Smooth muscle cell (in vitro differentiated cells): ENCODE data around the gene ITGAD. TPM values are rescaled to one million over a fixed set of nuclear protein-coding genes. Genes with fewer than 3 reads are reported as not detected.

ENCODE experiments used
- DNase-seq: peaks from one replicate; lab custom pipeline; 2025; ENCODE audit not compliant: unreplicated experiment; lab: John Stamatoyannopoulos, UW
- H2AFZ ChIP-seq: fragments of 200-600 bp; sonication (generic); 2 replicates; pipeline ENCODE4 v1.6.0; 2016; ENCODE audit warnings: antibody characterized with exemption, low read depth, mild to moderate bottlenecking
- H3F3A ChIP-seq: fragments of 200-600 bp; sonication (generic); 2 replicates; pipeline ENCODE4 v1.6.0; 2017; ENCODE audit warnings: antibody characterized with exemption, low read depth
- H3K27ac ChIP-seq: fragments of 200-600 bp; sonication (generic); 2 replicates; pipeline ENCODE4 v1.5.1; 2016; ENCODE audit warnings: low read depth, mild to moderate bottlenecking
- H3K27me3 ChIP-seq: fragments of 200-600 bp; sonication (generic); 2 replicates; pipeline ENCODE4 v1.6.1; 2016; ENCODE audit warnings: low read depth, mild to moderate bottlenecking
- H3K36me3 ChIP-seq: fragments of 200-600 bp; sonication (generic); 2 replicates; pipeline ENCODE4 v1.5.1; 2016; ENCODE audit warnings: low read depth
- H3K4me1 ChIP-seq: fragments of 200-600 bp; sonication (generic); 2 replicates; pipeline ENCODE4 v1.5.1; 2016; ENCODE audit warnings: low read depth
- H3K4me2 ChIP-seq: fragments of 200-600 bp; sonication (generic); 2 replicates; pipeline ENCODE4 v1.6.0; 2016; ENCODE audit warnings: mild to moderate bottlenecking
- H3K4me3 ChIP-seq: fragments of 200-600 bp; sonication (generic); 2 replicates; pipeline ENCODE4 v1.5.1; 2016; ENCODE audit warnings: mild to moderate bottlenecking
- H3K79me2 ChIP-seq: fragments of 200-600 bp; sonication (generic); 2 replicates; pipeline ENCODE4 v1.6.0; 2016; ENCODE audit warnings: low read depth, mild to moderate bottlenecking
- H3K9ac ChIP-seq: fragments of 200-600 bp; sonication (generic); 2 replicates; pipeline ENCODE4 v1.6.0; 2016; ENCODE audit warnings: low read depth
- H3K9me3 ChIP-seq: fragments of 200-600 bp; sonication (generic); replicated peaks from 2 replicates; pipeline ENCODE4 v1.5.1; 2016; ENCODE audit warnings: low read depth
- H4K20me1 ChIP-seq: fragments of 200-600 bp; sonication (generic); 2 replicates; pipeline ENCODE4 v1.6.0; 2016; ENCODE audit warnings: low read depth
- WGBS: methylation state at CpG from one replicate; pipeline ENCODE4 v1.1.7; 2016; ENCODE audit warnings: low lambda C conversion rate; 5-methylcytosine and 5-hydroxymethylcytosine counted together
- polyA plus RNA-seq: library from polyadenylated mRNA; unstranded; fragments of >200 nt; fragmentation: Nextera tagmentation; extraction: Ambion mirVana; gene quantifications from 2 replicates; pipeline ENCODE4 v1.2.1, GENCODE V29; 2016
- total RNA-seq: library from RNA; depleted of rRNA; stranded (reverse); fragments of >200 nt; gene quantifications from 2 replicates; pipeline ENCODE4 v1.2.3, GENCODE V29; 2014
- TF ChIP-seq, protein P1 (sequence below): fragments of 200-600 bp; sonication (generic); IDR thresholded peaks from 2 replicates; pipeline ENCODE4 v1.5.1; 2017; ENCODE audit warnings: borderline replicate concordance, mild to moderate bottlenecking, antibody characterized with exemption; ENCODE audit not compliant: insufficient read depth, poor library complexity, severe bottlenecking

ITGAD gene
- total and polyA plus RNA-seq, 2 experiments from 2014 or later: not detected

DNA sequence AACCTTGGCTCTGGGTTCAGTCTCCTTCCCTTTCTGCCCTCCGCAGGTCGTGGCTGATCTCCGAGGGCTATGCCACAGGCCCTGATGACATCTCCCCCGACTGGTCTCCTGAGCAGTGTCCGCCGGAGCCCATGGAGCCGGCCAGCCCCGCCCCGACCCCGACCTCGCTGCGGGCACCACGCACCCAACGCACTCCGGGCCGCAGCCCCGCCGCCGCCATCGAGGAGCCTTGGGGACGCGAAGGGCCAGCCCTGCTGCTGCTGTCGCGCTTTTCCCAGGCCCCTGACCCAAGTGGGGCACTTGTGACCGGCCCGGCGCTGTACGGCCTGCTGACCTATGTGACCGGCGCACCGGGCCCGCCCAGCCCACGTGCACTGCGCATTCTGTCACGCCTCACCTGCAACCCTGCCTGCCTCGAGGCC, 71.2 kb downstream of the ITGAD start:
- H3K36me3 ChIP-seq: no peaks in the 10 kb centered on the region
- TF ChIP-seq, protein P1, sequence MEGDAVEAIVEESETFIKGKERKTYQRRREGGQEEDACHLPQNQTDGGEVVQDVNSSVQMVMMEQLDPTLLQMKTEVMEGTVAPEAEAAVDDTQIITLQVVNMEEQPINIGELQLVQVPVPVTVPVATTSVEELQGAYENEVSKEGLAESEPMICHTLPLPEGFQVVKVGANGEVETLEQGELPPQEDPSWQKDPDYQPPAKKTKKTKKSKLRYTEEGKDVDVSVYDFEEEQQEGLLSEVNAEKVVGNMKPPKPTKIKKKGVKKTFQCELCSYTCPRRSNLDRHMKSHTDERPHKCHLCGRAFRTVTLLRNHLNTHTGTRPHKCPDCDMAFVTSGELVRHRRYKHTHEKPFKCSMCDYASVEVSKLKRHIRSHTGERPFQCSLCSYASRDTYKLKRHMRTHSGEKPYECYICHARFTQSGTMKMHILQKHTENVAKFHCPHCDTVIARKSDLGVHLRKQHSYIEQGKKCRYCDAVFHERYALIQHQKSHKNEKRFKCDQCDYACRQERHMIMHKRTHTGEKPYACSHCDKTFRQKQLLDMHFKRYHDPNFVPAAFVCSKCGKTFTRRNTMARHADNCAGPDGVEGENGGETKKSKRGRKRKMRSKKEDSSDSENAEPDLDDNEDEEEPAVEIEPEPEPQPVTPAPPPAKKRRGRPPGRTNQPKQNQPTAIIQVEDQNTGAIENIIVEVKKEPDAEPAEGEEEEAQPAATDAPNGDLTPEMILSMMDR: no peak
- 97% methylated on average over 35 of the region's 36 CpGs for WGBS
- no peak overlapping the region for H3K4me2 ChIP-seq
- H3K27ac ChIP-seq: no peak overlapping the region
- no peaks in the 10 kb centered on the region for H4K20me1 ChIP-seq
- peaks cover 5% of the 10 kb centered on the region for H3F3A ChIP-seq
- no peak overlapping the region for H2AFZ ChIP-seq
- H3K79me2 ChIP-seq: no peaks in the 10 kb centered on the region
- no peaks in the 10 kb centered on the region for H3K9me3 ChIP-seq
- no peak overlapping the region for H3K4me3 ChIP-seq
- no peaks in the 10 kb centered on the region for H3K27me3 ChIP-seq
- no peak overlapping the region for H3K9ac ChIP-seq
- no peak for DNase-seq
- no peaks in the 10 kb centered on the region for H3K4me1 ChIP-seq

DNA sequence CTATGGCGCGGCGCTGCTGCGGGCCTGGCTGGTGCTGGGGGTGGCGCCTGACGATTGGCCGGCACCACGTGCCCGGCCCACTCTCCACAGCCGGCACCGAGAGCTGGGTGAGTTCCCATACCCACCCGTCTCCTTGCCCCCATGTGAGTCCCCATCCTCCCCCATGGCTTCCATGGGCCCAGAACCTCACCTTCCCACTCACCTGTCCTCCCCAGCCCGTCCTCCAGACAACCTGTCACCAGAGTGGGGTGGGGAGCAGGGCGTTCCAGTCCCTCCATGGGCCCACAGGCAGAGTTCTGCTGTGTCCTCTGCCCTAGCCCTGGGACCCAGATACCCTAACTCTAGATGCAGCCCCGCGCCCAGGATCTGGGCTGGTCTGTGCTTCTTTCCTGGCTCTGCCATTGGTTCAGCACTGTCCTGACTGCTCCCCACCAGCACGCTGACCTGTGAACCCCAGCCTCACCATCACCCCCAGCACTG, 71.7 kb downstream of the ITGAD start:
- no peaks in the 10 kb centered on the region for H3K4me1 ChIP-seq
- H3K79me2 ChIP-seq: no peaks in the 10 kb centered on the region
- no peak overlapping the region for H3K4me2 ChIP-seq
- peaks cover 5% of the 10 kb centered on the region for H3F3A ChIP-seq
- H3K27me3 ChIP-seq: no peaks in the 10 kb centered on the region
- no peaks in the 10 kb centered on the region for H3K36me3 ChIP-seq
- TF ChIP-seq, protein P1: no peak
- H3K27ac ChIP-seq: no peak overlapping the region
- H3K4me3 ChIP-seq: no peak overlapping the region
- H4K20me1 ChIP-seq: no peaks in the 10 kb centered on the region
- WGBS: 94% methylated on average over 11 of the region's 17 CpGs
- no peak for DNase-seq
- H3K9me3 ChIP-seq: no peaks in the 10 kb centered on the region
- no peak overlapping the region for H3K9ac ChIP-seq
- H2AFZ ChIP-seq: no peak overlapping the region

DNA sequence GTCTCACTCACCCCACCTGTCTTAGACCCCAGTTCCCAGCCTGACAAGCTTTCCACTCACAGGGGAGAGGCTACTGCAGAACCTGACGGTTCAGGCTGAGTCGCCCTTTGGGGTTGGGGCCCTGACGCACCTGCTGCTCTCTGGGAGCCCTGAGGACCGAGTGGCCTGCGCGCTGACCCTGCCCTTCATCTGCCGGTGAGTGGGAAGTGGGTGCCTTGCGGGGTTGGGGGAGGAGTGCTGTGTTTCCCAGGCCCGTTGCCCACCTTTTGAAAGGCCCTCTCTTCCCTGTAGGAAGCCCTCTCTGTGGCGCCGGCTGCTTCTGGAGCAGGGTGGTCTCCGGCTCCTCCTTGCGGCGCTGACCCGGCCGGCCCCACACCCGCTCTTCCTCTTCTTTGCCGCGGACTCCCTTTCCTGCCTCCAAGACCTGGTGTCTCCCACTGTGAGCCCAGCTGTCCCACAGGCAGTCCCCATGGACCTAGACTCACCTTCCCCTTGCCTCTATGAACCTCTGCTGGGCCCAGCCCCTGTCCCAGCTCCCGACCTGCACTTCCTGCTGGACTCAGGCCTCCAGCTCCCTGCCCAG, 72.7 kb downstream of the ITGAD start:
- WGBS: 96% methylated on average over 18 of the region's 20 CpGs
- Histone ChIP-seq H2AFZ (no peak overlapping the region), H3K27me3 (no peaks in the 10 kb centered on the region), H3K4me2 (no peak overlapping the region), H3K79me2 (peaks cover 8% of the 10 kb centered on the region), H3K36me3 (no peaks in the 10 kb centered on the region), H3K27ac (no peak overlapping the region), H4K20me1 (no peaks in the 10 kb centered on the region), H3K4me3 (no peak overlapping the region), H3K9me3 (no peaks in the 10 kb centered on the region), H3K9ac (no peak overlapping the region), H3K4me1 (peaks cover 2% of the 10 kb centered on the region), H3F3A (peaks cover 3% of the 10 kb centered on the region)
- TF ChIP-seq, protein P1: no peak
- DNase-seq: no peak

DNA sequence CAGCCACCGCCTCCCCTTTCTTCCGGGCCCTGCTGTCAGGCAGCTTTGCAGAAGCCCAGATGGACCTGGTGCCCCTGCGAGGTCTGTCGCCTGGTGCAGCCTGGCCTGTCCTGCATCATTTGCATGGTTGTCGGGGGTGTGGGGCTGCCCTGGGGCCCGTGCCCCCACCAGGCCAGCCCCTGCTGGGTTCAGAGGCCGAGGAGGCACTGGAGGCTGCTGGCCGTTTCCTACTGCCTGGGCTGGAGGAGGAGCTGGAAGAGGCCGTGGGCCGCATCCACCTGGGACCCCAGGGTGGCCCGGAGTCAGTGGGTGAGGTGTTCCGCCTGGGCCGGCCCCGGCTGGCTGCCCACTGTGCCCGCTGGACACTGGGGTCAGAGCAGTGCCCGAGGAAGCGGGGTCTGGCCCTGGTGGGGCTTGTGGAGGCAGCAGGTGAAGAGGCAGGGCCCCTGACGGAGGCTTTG, 73.3 kb downstream of the ITGAD start:
- TF ChIP-seq, protein P1: no peak
- H3K4me1 ChIP-seq: peaks cover 8% of the 10 kb centered on the region
- peaks cover 8% of the 10 kb centered on the region for H3F3A ChIP-seq
- DNase-seq: no peak
- no peaks in the 10 kb centered on the region for H3K27me3 ChIP-seq
- H3K4me2 ChIP-seq: no peak overlapping the region
- no peak overlapping the region for H3K27ac ChIP-seq
- no peaks in the 10 kb centered on the region for H4K20me1 ChIP-seq
- WGBS: 97% methylated on average over 18 of the region's 18 CpGs
- no peaks in the 10 kb centered on the region for H3K36me3 ChIP-seq
- no peak overlapping the region for H2AFZ ChIP-seq
- no peak overlapping the region for H3K4me3 ChIP-seq
- H3K9ac ChIP-seq: no peak overlapping the region
- peaks cover 10% of the 10 kb centered on the region for H3K79me2 ChIP-seq
- no peaks in the 10 kb centered on the region for H3K9me3 ChIP-seq
